Lung (tissue), 12 donors: ENCODE measurements around the gene LMOD3. TPM values are rescaled to one million over a fixed set of nuclear protein-coding genes. Genes with fewer than 3 reads are reported as not detected.

Experiments
- ATAC-seq: fragments of 200-7000 bp; cut with Tn5 transposase; one replicate; pipeline ENCODE4 v1.9.1; 2020; ENCODE audit warnings: moderate number of reproducible peaks; ENCODE audit not compliant: insufficient read depth, low FRiP score
- DNase-seq, 3 donors: peaks; one replicate each; pipeline ENCODE4 v3.0.0-alpha.2; 2013 to 2017
- H3K27ac ChIP-seq, 2 donors: one replicate each; pipeline ENCODE4 v1.5.1; 2013; ENCODE audit warnings: mild to moderate bottlenecking in 2 of 2, moderate library complexity in 2 of 2, control low read depth in 1 of 2, inconsistent platforms in 1 of 2, low read depth in 1 of 2, low read length in 1 of 2
- H3K27me3 ChIP-seq, 3 donors: one replicate each; pipeline ENCODE4 v1.5.1; 2013; ENCODE audit warnings: low read length in 2 of 3; ENCODE audit not compliant: control insufficient read depth in 3 of 3, insufficient read depth in 3 of 3
- H3K36me3 ChIP-seq, 4 donors: one replicate each; pipeline ENCODE4 v1.5.1; 2013; ENCODE audit warnings: low read length in 4 of 4, mild to moderate bottlenecking in 1 of 4, moderate library complexity in 1 of 4; ENCODE audit not compliant: control insufficient read depth in 4 of 4, insufficient read depth in 4 of 4
- H3K4me1 ChIP-seq, 5 donors: one replicate each; pipeline ENCODE4 v1.5.1; 2013; ENCODE audit warnings: low read length in 5 of 5, mild to moderate bottlenecking in 2 of 5, moderate library complexity in 1 of 5; ENCODE audit not compliant: control insufficient read depth in 5 of 5, insufficient read depth in 5 of 5
- H3K4me3 ChIP-seq: one replicate; pipeline ENCODE4 v1.5.1; 2013; ENCODE audit warnings: mild to moderate bottlenecking, control low read depth, moderate library complexity
- H3K9ac ChIP-seq, 2 donors: one replicate each; pipeline ENCODE4 v1.5.1; 2013; ENCODE audit warnings: low read length in 2 of 2, control low read depth in 1 of 2; ENCODE audit not compliant: insufficient read depth in 1 of 2
- H3K9me3 ChIP-seq, 4 donors: one replicate each; pipeline ENCODE4 v1.5.1; 2013; ENCODE audit warnings: low read length in 3 of 4, mild to moderate bottlenecking in 1 of 4, moderate library complexity in 1 of 4; ENCODE audit not compliant: control insufficient read depth in 4 of 4, insufficient read depth in 3 of 4
- CTCF ChIP-seq: IDR thresholded peaks from 2 replicates; pipeline ENCODE4 v1.5.1; 2012; ENCODE audit warnings: mild to moderate bottlenecking; ENCODE audit errors: control extremely low read depth, extremely low read depth
- WGBS, 2 donors: extraction: QIAGEN DNeasy Blood & Tissue Kit; methylation state at CpG; one replicate each; pipeline ENCODE4 v1.1.7; 2013; 5-methylcytosine and 5-hydroxymethylcytosine counted together
- polyA plus RNA-seq, 2 donors: library from polyadenylated mRNA; stranded (reverse); fragments of 200-250 nt; gene quantifications; one replicate each; pipeline ENCODE4 v1.2.1, GENCODE V29; 2013
- total RNA-seq, 2 donors: library from RNA; depleted of rRNA in 1 of 2; stranded (reverse); fragments of >200 nt in 1 of 2; gene quantifications; one replicate each; pipeline ENCODE4 v1.2.1, GENCODE V29; 2014 to 2021
- donor health status: control.
- donor health status: control.
- donor health status: Bipolar disorder and iron deficiency.
- donor health status: healthy.
- donor health status: DM: yes; HTN: yes; CAD: no.

The LMOD3 gene
- total and polyA plus RNA-seq, 4 donors = 0.08 to 0.14 (median 0.12) TPM

GRCh38 chr3:69144631-69145245 lies 22.3 kb upstream of the LMOD3 start:
- WGBS, 2 donors = 60 to 73% methylated on average over 3 of the region's 3 CpGs
- no peak overlapping the region for H3K9ac ChIP-seq
- DNase-seq = peak in 1 of 3 donors; percentile 24
- H3K27ac ChIP-seq = no peak overlapping the region
- no peaks in the 10 kb centered on the region for H3K27me3 ChIP-seq
- TF ChIP-seq CTCF = no peak
- no peak for ATAC-seq
- H3K9me3 ChIP-seq = no peaks in the 10 kb centered on the region
- H3K4me1 ChIP-seq = peaks cover 0 to 5% (median 0%) of the 10 kb centered on the region in 5 donors
- H3K4me3 ChIP-seq = no peak overlapping the region
- H3K36me3 ChIP-seq = no peaks in the 10 kb centered on the region

GRCh38 chr3:69143612-69144011 lies 21.2 kb upstream of the LMOD3 start:
- no peak overlapping the region for H3K9ac ChIP-seq
- no peak overlapping the region for H3K27ac ChIP-seq
- no peaks in the 10 kb centered on the region for H3K27me3 ChIP-seq
- H3K4me3 ChIP-seq = no peak overlapping the region
- peaks cover 0 to 5% (median 0%) of the 10 kb centered on the region in 5 donors for H3K4me1 ChIP-seq
- ATAC-seq (no peak), DNase-seq (no peak)
- no peaks in the 10 kb centered on the region for H3K36me3 ChIP-seq
- no peak for TF ChIP-seq CTCF
- H3K9me3 ChIP-seq = no peaks in the 10 kb centered on the region
- 91 to 92% methylated on average over 3 of the region's 3 CpGs for WGBS, 2 donors

- H3K9ac ChIP-seq = no peak overlapping the region
- no peaks in the 10 kb centered on the region for H3K9me3 ChIP-seq
- DNase-seq (no peak), ATAC-seq (no peak)
- TF ChIP-seq CTCF = no peak
- H3K4me3 ChIP-seq = no peak overlapping the region
- H3K36me3 ChIP-seq = no peaks in the 10 kb centered on the region
- 81 to 84% methylated on average over 4 of the region's 4 CpGs for WGBS, 2 donors
- no peak overlapping the region for H3K27ac ChIP-seq
- H3K27me3 ChIP-seq = no peaks in the 10 kb centered on the region
- H3K4me1 ChIP-seq = peaks cover 0 to 5% (median 0%) of the 10 kb centered on the region in 5 donors
Observed at GRCh38 chr3:69142797-69143454, 20.5 kb upstream of the LMOD3 start.
